Endothelial cell of umbilical vein (primary cell): Measurements from ENCODE around the gene PAX2. TPM values are rescaled to one million over a fixed set of nuclear protein-coding genes. Genes with fewer than 3 reads are reported as not detected.
A peak's percentile ranks its signal among the peaks of the same experiment; 100 is the strongest.

ENCODE experiments used
- BruUV-seq: library from RNA; stranded (reverse); fragments of 400-500 nt; replicated peaks from 2 replicates; lab custom pipeline; 2021; lab: Mats Ljungman, UMichigan
- CTCF ChIA-PET: fragments of 300-600, 350-600 bp; sonication (Branson Sonifier 250); formaldehyde crosslinking; loops from one replicate; lab custom pipeline; 2021; ENCODE audit warnings: antibody characterized with exemption, inconsistent platforms; lab: Charles Lee
- POLR2A ChIA-PET: fragments of 300-600, 350-600 bp; sonication (Branson Sonifier 250); formaldehyde crosslinking; loops from one replicate; lab custom pipeline; 2021; ENCODE audit warnings: antibody characterized with exemption, inconsistent platforms; lab: Charles Lee
- DNase-seq: peaks from one replicate; pipeline ENCODE4 v3.0.0-alpha.2; 2011; ENCODE audit warnings: low read depth, low spot score
- FAIRE-seq: peaks from 2 replicates; lab custom pipeline; 2011; peaks lifted over from hg19 to GRCh38; lab: Jason Lieb, UNC
- H2AFZ ChIP-seq: 2 replicates; pipeline ENCODE4 v1.6.0; 2012; ENCODE audit warnings: low read depth, low read length, control low read depth, inconsistent platforms
- H3K27ac ChIP-seq: 2 replicates; pipeline ENCODE4 v1.5.1; 2011; ENCODE audit warnings: low read depth, mild to moderate bottlenecking, control low read depth, low read length, moderate library complexity; ENCODE audit not compliant: insufficient read depth
- H3K27me3 ChIP-seq, 2 experiments: 2 replicates each; pipeline versions ENCODE4 v1.6.0 to v1.6.1; 2011; ENCODE audit warnings: low read length in 2 of 2, mixed read lengths in 1 of 2; ENCODE audit not compliant: control insufficient read depth in 2 of 2, insufficient read depth in 2 of 2
- H3K36me3 ChIP-seq, 2 experiments: 2 replicates in 1 of 2; 3 replicates in 1 of 2; pipeline ENCODE4 v1.5.1; 2011; ENCODE audit warnings: low read length in 2 of 2, mild to moderate bottlenecking in 1 of 2, moderate library complexity in 1 of 2; ENCODE audit not compliant: control insufficient read depth in 2 of 2, insufficient read depth in 2 of 2; ENCODE audit errors: extremely low read depth in 1 of 2
- H3K4me1 ChIP-seq: 3 replicates; pipeline ENCODE4 v1.5.1; 2011; ENCODE audit warnings: mild to moderate bottlenecking, low read length; ENCODE audit not compliant: control insufficient read depth, insufficient read depth; ENCODE audit errors: extremely low read depth
- H3K4me2 ChIP-seq: 2 replicates; pipeline ENCODE4 v1.6.1; 2011; ENCODE audit warnings: low read length, control low read depth, mixed read lengths; ENCODE audit not compliant: insufficient read depth
- H3K4me3 ChIP-seq, 3 experiments: fragments of 200-600 bp in 1 of 3; sonication (generic), shearing (Covaris generic) in 1 of 3; replicated peaks in 1 of 3; 2 replicates each; pipeline ENCODE4 v1.5.1; 2011 to 2016; ENCODE audit warnings: control low read depth in 3 of 3, low read length in 3 of 3, mild to moderate bottlenecking in 2 of 3, inconsistent platforms in 1 of 3, low read depth in 1 of 3, moderate library complexity in 1 of 3; ENCODE audit not compliant: insufficient read depth in 1 of 3
- H3K79me2 ChIP-seq: 2 replicates; pipeline ENCODE4 v1.6.0; 2012; ENCODE audit warnings: low read length, inconsistent platforms; ENCODE audit not compliant: control insufficient read depth, insufficient read depth
- H3K9ac ChIP-seq: replicated peaks from 2 replicates; pipeline ENCODE3; 2011; ENCODE audit warnings: low read length, control low read depth; ENCODE audit not compliant: insufficient read depth; ENCODE audit errors: extremely low read depth
- H3K9me1 ChIP-seq: replicated peaks from 3 replicates; pipeline ENCODE4 v1.6.0; 2011; ENCODE audit warnings: mild to moderate bottlenecking, low read length; ENCODE audit not compliant: control insufficient read depth, insufficient read depth; ENCODE audit errors: extremely low read depth
- H3K9me3 ChIP-seq: replicated peaks from 2 replicates; pipeline ENCODE4 v1.5.1; 2012; ENCODE audit warnings: low read length, inconsistent platforms; ENCODE audit not compliant: control insufficient read depth, insufficient read depth
- H4K20me1 ChIP-seq: replicated peaks from 2 replicates; pipeline ENCODE3; 2011; ENCODE audit warnings: mild to moderate bottlenecking, low read length; ENCODE audit not compliant: control insufficient read depth, insufficient read depth; ENCODE audit errors: extremely low read depth
- EZH2 ChIP-seq: IDR thresholded peaks from 2 replicates; pipeline ENCODE4 v1.6.1; 2012; ENCODE audit warnings: borderline replicate concordance, low read depth, mild to moderate bottlenecking, moderate library complexity, low read length, inconsistent platforms; ENCODE audit not compliant: severe bottlenecking
- GATA2 ChIP-seq: IDR thresholded peaks from 2 replicates; pipeline ENCODE4 v1.7.0; 2011; ENCODE audit warnings: low read depth, mild to moderate bottlenecking, moderate library complexity, mixed read lengths, low read length; ENCODE audit not compliant: insufficient read length, insufficient read depth
- POLR2A ChIP-seq: IDR thresholded peaks from 2 replicates; pipeline ENCODE4 v1.6.1; 2012; ENCODE audit warnings: low read depth, mild to moderate bottlenecking, control low read depth, low read length
- dilution Hi-C: fragments of 300-500 bp; cut with MboI; formaldehyde crosslinking; loops from one replicate; pipeline ENCODE4 v1.15.0; 2019; ENCODE audit warnings: low sequenced_read_pairs; ENCODE audit not compliant: extremely low pct_ligation_motif_present
- intact Hi-C: fragments of 100-400 bp; cut with micrococcal nuclease; formaldehyde crosslinking; loops from one replicate; pipeline ENCODE4 v1.10.0; 2022
- polyA plus RNA-seq, 4 experiments: library from polyadenylated mRNA; depleted of rRNA in 3 of 4; stranded (reverse) in 3 of 4; unstranded in 1 of 4; fragments of >200 nt; gene quantifications; 2 replicates each; pipeline versions ENCODE4 v1.2.1 to v1.2.3, GENCODE V29; 2011 to 2012; ENCODE audit warnings: missing spikeins in 1 of 4
- total RNA-seq: library from RNA; stranded (reverse); gene quantifications from 2 replicates; pipeline ENCODE4 v1.2.3, GENCODE V29; 2021

PAX2 gene
- total and polyA plus RNA-seq, 2 donors (not counting 3 experiments of a cell fraction or from before 2014, with no cell fraction given), result not detected

DNA sequence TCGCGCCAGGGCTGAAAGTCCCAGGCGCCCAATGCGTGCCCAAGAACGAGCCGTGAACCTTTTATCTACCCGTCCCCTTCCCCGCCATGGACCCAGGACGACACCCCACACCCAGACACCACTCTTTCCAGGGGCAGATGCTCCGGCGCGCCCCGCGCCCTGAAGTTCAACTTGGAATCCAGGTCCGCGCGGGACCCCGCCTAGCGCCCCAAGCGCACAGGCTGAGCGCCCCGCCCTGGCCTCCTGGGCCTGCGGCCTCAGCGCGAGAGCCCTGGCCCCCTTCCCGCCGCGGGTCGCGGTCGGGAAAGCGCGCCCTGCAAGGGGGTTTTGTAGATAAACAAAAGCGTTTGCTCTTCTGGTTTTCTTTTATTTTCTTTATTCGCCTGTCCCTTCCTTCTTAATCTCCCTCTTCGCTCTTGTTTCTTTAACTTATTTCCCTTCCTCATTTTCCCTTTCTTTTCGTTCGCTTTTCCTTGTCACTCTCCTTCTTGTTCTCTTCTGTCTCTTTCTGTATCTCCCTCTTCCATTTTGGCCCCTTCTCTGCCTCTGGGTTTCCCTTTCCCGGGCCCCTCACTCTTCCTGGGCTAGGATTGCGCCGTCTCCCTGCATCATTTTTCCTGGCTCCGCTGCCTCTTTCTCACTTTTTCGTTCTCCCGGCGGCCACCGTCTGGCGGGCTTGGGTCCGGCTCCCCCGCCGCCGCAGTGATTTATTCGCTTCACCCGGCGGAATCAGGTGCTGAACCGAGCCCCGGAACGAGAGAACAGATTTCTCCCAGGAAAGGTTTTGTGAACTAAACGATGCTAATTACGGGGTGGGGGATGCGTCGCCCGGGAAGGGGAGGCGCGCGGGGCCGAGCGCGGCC lies 15.3 kb upstream of the PAX2 start:
- H3K27me3 ChIP-seq, result peaks cover 78 to 92% of the 10 kb centered on the region in 2 experiments
- DNase-seq, result no peak
- H3K4me3 ChIP-seq, result no peak overlapping the region
- no peaks in the 10 kb centered on the region for H3K9me1 ChIP-seq
- TF ChIP-seq POLR2A (no peak), EZH2 (peak; percentile 82)
- H4K20me1 ChIP-seq, result no peaks in the 10 kb centered on the region
- no peak overlapping the region for H3K9ac ChIP-seq
- H3K4me1 ChIP-seq, result no peaks in the 10 kb centered on the region
- dilution Hi-C loops (no loop called here), intact Hi-C loops (loop anchor here (5.0 kb wide), 2 partner anchors 147 to 168 kb away; no protein-coding TSS in a partner anchor)
- ChIA-PET CTCF (no interaction called here), POLR2A (no interaction called here)
- H3K79me2 ChIP-seq, result no peaks in the 10 kb centered on the region
- H3K4me2 ChIP-seq, result no peak overlapping the region
- no peak overlapping the region for H2AFZ ChIP-seq
- no peak for FAIRE-seq
- H3K36me3 ChIP-seq, result no peaks in the 10 kb centered on the region
- H3K9me3 ChIP-seq, result no peaks in the 10 kb centered on the region
- BruUV-seq, result no TSS peak
- no peak overlapping the region for H3K27ac ChIP-seq

DNA sequence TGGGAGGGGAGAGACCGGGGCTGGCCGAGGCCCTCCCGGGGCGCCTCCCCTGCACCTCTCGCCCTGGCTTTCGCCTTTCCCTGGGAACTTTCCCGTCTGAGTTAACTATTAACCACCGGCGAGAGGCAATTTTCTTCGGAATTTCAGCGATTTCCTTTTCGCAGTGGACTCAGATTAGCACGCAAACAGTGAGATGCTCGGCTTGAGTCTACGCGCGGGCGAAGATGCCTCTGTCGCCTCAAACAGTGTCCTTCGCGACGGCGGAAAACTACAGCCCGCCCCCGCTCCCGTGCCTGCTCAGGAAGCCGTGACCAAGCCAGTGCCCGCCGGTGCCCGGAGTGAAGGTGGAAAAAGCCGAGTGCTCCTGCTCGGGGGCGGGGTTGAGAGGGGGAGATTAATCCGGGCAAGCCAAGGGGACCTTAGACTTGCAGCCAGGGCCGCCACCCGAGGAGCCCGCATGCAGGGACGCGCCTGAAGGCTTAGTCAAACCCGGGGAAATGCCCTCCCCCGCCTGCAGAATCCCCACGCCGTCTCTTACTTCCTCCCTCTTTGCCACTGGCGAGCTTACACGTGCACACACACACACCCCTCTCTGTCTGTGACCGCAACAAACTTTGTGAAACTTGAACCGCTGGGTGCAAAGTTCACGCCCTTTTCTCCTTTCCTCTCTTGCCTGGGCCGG lies 14.5 kb upstream of the PAX2 start:
- H4K20me1 ChIP-seq, result no peaks in the 10 kb centered on the region
- FAIRE-seq (no peak), DNase-seq (no peak)
- no peak overlapping the region for H3K27ac ChIP-seq
- no peaks in the 10 kb centered on the region for H3K36me3 ChIP-seq
- no peaks in the 10 kb centered on the region for H3K9me1 ChIP-seq
- peaks cover 74 to 92% of the 10 kb centered on the region in 2 experiments for H3K27me3 ChIP-seq
- H3K79me2 ChIP-seq, result no peaks in the 10 kb centered on the region
- H3K9ac ChIP-seq, result no peak overlapping the region
- H3K4me1 ChIP-seq, result no peaks in the 10 kb centered on the region
- intact Hi-C loops (loop anchor here (5.0 kb wide), 1 partner anchor 146 kb away; no protein-coding TSS in a partner anchor), dilution Hi-C loops (no loop called here)
- TF ChIP-seq EZH2 (peak; percentile 26), GATA2 (no peak)
- ChIA-PET CTCF (no interaction called here), POLR2A (no interaction called here)
- no peak overlapping the region for H3K4me3 ChIP-seq
- no peak overlapping the region for H2AFZ ChIP-seq
- no TSS peak for BruUV-seq
- no peaks in the 10 kb centered on the region for H3K9me3 ChIP-seq
- no peak overlapping the region for H3K4me2 ChIP-seq
